ENCODE data around the gene KLHL29. TPM values are rescaled to one million over a fixed set of nuclear protein-coding genes. Genes with fewer than 3 reads are reported as not detected.
"Not testable (repeated sequence)": the region's sequence is repeated elsewhere in the genome, so short reads cannot be mapped to it uniquely, and the experiment has no call there.

Gene KLHL29
- total and polyA plus RNA-seq, 8 donors, result 0.91 to 6.6 (median 2.6) TPM

- H3K27me3 ChIP-seq, result peaks cover 0 to 9% (median 2%) of the 10 kb centered on the region in 4 donors
- H3K4me3 ChIP-seq, result no peak overlapping the region
- H3K4me1 ChIP-seq, result no peaks in the 10 kb centered on the region
- intact Hi-C loops (cut with DNase I), result no loop called here
- ATAC-seq (no peak), FAIRE-seq (no peak), DNase-seq (no peak)
- H3K27ac ChIP-seq, result no peak overlapping the region
- TF ChIP-seq, protein P1, sequence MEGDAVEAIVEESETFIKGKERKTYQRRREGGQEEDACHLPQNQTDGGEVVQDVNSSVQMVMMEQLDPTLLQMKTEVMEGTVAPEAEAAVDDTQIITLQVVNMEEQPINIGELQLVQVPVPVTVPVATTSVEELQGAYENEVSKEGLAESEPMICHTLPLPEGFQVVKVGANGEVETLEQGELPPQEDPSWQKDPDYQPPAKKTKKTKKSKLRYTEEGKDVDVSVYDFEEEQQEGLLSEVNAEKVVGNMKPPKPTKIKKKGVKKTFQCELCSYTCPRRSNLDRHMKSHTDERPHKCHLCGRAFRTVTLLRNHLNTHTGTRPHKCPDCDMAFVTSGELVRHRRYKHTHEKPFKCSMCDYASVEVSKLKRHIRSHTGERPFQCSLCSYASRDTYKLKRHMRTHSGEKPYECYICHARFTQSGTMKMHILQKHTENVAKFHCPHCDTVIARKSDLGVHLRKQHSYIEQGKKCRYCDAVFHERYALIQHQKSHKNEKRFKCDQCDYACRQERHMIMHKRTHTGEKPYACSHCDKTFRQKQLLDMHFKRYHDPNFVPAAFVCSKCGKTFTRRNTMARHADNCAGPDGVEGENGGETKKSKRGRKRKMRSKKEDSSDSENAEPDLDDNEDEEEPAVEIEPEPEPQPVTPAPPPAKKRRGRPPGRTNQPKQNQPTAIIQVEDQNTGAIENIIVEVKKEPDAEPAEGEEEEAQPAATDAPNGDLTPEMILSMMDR (IDR thresholded peaks at IDR 0.05), result no peak
- H3K9me3 ChIP-seq, result no peaks in the 10 kb centered on the region
- H3K36me3 ChIP-seq, result no peaks in the 10 kb centered on the region
- WGBS, 2 donors, result 48 to 64% methylated on average over 3 of the region's 3 CpGs
Observed at GRCh38 chr2:23388294-23388693, 3.3 kb downstream of the KLHL29 start.

- intact Hi-C loops (cut with DNase I), result no loop called here
- TF ChIP-seq, protein P1 (IDR thresholded peaks at IDR 0.05), result no peak
- no peak for DNase-seq
- 87 to 88% methylated on average over 4 of the region's 4 CpGs for WGBS, 2 donors
- no peaks in the 10 kb centered on the region for H3K9me3 ChIP-seq
- no peak for ATAC-seq
- H3K4me3 ChIP-seq, result no peak overlapping the region
- H3K36me3 ChIP-seq, result no peaks in the 10 kb centered on the region
- FAIRE-seq, result no peak
- no peaks in the 10 kb centered on the region for H3K4me1 ChIP-seq
- peaks cover 0 to 9% (median 2%) of the 10 kb centered on the region in 4 donors for H3K27me3 ChIP-seq
- H3K27ac ChIP-seq, result no peak overlapping the region
Observed at GRCh38 chr2:23388756-23389514, 4.0 kb downstream of the KLHL29 start.

DNA sequence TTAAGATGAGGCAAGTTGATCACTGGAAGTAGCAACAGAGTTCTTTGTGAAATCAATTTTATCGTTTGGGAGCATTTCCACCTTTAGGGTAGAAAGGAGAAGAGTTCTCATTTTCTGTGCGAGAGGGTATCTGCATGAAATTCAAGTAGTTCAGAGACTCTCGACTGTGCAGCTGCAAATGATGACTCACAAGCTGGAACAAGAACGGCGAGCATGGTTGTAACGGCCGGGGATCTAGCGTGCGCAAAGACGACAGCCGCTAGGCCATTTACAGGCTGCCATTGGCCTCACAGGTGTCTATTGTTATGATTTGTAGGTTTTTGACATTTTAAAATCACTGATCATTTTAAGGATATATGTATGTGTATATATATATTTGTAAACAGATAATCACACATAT is 5.2 kb downstream of the KLHL29 start:
- Histone ChIP-seq H3K4me1 (no peaks in the 10 kb centered on the region), H3K27ac (no peak overlapping the region), H3K9me3 (no peaks in the 10 kb centered on the region), H3K36me3 (no peaks in the 10 kb centered on the region), H3K27me3 (peaks cover 0 to 9% (median 2%) of the 10 kb centered on the region in 4 donors), H3K4me3 (no peak overlapping the region)
- TF ChIP-seq, protein P1 (IDR thresholded peaks at IDR 0.05), result no peak
- no peak for DNase-seq
- no peak for ATAC-seq
- FAIRE-seq, result no peak
- 75 to 83% methylated on average over 11 of the region's 11 CpGs for WGBS, 2 donors
- intact Hi-C loops (cut with DNase I), result no loop called here

DNA sequence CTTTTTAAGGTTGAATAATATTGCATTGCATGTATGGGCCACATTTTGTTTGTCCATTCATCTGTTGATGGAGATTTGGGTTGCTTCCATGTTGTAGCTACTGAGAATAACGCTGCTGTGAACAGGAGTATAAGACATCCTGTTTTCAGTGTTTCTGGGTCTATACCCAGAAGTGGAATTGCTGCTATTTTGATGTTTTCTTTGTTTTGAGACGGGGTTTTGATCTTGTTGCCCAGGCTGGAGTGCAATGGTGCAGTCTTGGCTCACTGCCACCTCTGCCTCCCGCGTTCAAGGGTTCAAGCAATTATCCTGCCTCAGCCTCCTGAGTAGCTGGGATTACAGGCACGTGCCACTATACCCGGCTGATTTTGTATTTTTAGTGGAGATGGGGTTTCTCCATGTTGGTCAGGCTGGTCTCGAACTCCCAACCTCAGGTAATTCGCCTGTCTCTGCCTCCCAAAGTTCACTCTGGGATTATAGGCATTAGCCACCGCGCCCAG is 6.3 kb downstream of the KLHL29 start:
- FAIRE-seq; H3K27me3 ChIP-seq; H3K9me3 ChIP-seq; H3K36me3 ChIP-seq; H3K27ac ChIP-seq; ATAC-seq; intact Hi-C loops (cut with DNase I); DNase-seq; H3K4me1 ChIP-seq; H3K4me3 ChIP-seq: not testable (repeated sequence)
- WGBS, 2 donors, result 68 to 77% methylated on average over 10 of the region's 10 CpGs

DNA sequence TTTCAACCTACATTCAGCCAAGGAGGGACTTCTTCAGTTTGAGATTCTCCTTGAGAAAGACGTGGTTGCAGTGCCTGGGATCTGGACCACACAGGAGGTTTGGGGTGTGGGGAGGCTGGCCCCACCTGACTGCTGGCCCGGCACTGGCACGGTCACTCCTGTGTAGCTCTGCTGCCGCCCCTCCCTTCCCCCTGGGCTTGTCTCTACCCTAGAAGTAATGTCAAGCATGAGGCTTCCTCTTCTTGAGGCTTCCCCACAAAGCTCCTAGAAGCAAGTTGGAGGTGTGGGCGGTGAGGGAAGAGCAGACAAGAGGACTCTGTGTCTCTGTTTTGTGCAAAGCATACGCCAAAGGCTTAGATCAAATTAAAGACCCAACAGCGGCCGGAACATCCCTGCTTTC is 8.7 kb downstream of the KLHL29 start:
- TF ChIP-seq, protein P1 (IDR thresholded peaks at IDR 0.05), result no peak
- 44 to 65% methylated on average over 8 of the region's 8 CpGs for WGBS, 2 donors
- no peaks in the 10 kb centered on the region for H3K36me3 ChIP-seq
- H3K4me3 ChIP-seq, result no peak overlapping the region
- intact Hi-C loops (cut with DNase I), result no loop called here
- no peak overlapping the region for H3K27ac ChIP-seq
- DNase-seq, result no peak
- ATAC-seq, result no peak
- H3K27me3 ChIP-seq, result peaks cover 0 to 3% (median 0%) of the 10 kb centered on the region in 4 donors
- no peaks in the 10 kb centered on the region for H3K4me1 ChIP-seq
- FAIRE-seq, result no peak
- no peaks in the 10 kb centered on the region for H3K9me3 ChIP-seq

Data from pancreas (tissue), 10 donors.